Bronchial epithelial cell (primary cell): Measurements from ENCODE around the gene TMCC1. TPM values are rescaled to one million over a fixed set of nuclear protein-coding genes. Genes with fewer than 3 reads are reported as not detected.

ENCODE experiments used
- DNase-seq: peaks from one replicate; pipeline ENCODE4 v3.0.0-alpha.2; 2010; ENCODE audit warnings: low read depth
- FAIRE-seq: peaks from 2 replicates; lab custom pipeline; 2011; peaks lifted over from hg19 to GRCh38; lab: Jason Lieb, UNC
- H3K27me3 ChIP-seq: 2 replicates; pipeline ENCODE4 v1.5.1; 2011; ENCODE audit warnings: low read length; ENCODE audit not compliant: control insufficient read depth, insufficient read depth
- H3K36me3 ChIP-seq: 2 replicates; pipeline ENCODE4 v1.5.1; 2011; ENCODE audit warnings: low read length; ENCODE audit not compliant: control insufficient read depth, insufficient read depth
- H3K4me3 ChIP-seq: 2 replicates; pipeline ENCODE4 v1.5.1; 2011; ENCODE audit warnings: mild to moderate bottlenecking, low read depth, low read length, control low read depth
- total RNA-seq: library from RNA; depleted of rRNA; stranded (reverse); fragments of >200 nt; gene quantifications from 2 replicates; pipeline ENCODE4 v1.2.1, GENCODE V29; 2014
- TF ChIP-seq, protein P1 (sequence below): IDR thresholded peaks from 2 replicates; pipeline ENCODE4 v1.5.1; 2011; ENCODE audit warnings: mild to moderate bottlenecking, moderate library complexity, low read length, control low read depth, inconsistent platforms; ENCODE audit not compliant: insufficient read depth, severe bottlenecking

Gene TMCC1
- total RNA-seq, 1 donor from 2014 or later = 18.2 TPM

DNA sequence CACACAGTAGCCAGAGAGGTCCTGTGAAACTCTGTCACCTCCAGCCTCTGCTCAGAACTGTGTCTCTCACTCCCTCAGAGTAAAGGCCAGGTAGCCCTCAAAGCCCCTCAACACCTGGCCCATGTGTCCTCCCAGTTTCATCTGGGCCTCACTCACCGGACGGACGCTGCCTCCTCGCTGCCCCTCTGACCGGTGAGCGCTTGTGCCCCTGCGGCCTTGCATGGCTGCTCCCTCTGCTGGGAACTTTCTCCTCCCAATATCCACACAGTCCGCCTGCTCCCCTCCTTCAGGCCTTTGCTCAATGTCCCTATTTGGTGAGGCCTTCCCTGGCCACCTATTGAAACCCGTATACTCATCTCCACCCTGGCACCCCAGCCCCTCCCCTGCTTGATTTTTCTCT, 44.2 kb upstream of the TMCC1 start:
- H3K4me3 ChIP-seq = no peak overlapping the region
- TF ChIP-seq, protein P1, sequence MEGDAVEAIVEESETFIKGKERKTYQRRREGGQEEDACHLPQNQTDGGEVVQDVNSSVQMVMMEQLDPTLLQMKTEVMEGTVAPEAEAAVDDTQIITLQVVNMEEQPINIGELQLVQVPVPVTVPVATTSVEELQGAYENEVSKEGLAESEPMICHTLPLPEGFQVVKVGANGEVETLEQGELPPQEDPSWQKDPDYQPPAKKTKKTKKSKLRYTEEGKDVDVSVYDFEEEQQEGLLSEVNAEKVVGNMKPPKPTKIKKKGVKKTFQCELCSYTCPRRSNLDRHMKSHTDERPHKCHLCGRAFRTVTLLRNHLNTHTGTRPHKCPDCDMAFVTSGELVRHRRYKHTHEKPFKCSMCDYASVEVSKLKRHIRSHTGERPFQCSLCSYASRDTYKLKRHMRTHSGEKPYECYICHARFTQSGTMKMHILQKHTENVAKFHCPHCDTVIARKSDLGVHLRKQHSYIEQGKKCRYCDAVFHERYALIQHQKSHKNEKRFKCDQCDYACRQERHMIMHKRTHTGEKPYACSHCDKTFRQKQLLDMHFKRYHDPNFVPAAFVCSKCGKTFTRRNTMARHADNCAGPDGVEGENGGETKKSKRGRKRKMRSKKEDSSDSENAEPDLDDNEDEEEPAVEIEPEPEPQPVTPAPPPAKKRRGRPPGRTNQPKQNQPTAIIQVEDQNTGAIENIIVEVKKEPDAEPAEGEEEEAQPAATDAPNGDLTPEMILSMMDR = no peak
- DNase-seq = no peak
- no peak for FAIRE-seq
- no peaks in the 10 kb centered on the region for H3K36me3 ChIP-seq
- H3K27me3 ChIP-seq = no peaks in the 10 kb centered on the region

DNA sequence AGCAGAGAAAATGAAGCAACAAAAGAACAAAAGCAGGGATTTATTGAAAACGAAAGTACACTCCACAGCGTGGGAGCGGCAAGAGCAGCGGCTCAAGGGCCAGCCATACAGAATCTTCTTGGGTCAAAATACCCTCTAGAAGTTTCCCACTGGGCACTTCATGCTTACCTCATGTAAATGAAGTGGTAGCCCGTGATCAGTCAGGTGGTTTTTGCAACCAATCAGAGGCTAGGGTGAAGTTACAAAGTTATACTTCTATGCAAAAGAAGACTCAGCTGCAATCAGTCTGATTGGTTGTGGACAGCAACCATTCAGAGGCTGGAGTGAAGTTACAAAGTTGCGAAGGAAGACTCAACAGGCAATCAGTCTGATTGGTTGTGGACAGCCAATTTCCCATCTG, 43.2 kb upstream of the TMCC1 start:
- H3K4me3 ChIP-seq = peak overlapping the region; percentile 38
- FAIRE-seq = no peak
- DNase-seq = peak; percentile 58
- no peaks in the 10 kb centered on the region for H3K27me3 ChIP-seq
- no peaks in the 10 kb centered on the region for H3K36me3 ChIP-seq
- TF ChIP-seq, protein P1 = no peak

DNA sequence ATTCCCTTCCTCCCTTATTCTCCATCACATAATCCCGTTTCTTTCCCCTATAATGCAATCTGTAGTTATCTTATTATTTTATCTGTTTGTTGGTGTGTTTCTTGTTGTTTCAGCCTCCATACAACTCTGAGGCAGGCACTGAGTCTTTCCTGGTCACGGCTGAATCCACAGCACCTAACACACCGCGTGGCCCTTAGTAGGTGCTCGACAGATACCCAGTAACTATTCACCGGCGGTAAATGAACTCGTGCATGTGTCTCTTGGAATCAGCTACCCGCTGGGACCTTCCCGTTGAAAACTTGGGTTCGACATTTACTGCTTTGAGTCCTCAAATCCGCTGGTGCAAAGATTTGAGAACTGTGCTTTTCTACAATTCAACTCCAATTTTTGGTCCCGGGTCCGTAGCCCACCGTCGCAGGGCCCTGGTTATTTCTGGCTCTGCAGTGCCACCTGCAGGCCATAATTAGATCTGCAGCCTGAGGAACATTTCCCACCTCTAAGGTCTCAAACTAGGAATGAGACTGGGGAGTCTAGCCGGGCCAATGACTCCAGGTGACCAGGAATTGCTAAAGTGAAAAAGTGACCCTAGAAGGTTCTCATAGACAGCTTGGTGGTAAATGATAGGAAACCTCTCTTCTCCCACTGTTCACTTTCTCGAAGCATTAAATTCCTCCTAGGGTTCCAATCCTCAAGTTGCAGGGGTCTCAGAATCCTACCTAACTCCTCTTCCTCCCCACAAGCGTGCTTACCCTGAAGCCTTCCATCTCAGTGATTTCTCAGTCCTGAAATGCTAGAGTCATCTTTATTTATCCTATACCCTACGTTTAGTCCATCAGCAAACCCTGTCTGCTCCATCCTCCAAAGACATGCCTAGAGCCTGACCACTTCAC, 41.0 kb upstream of the TMCC1 start:
- DNase-seq = peak; percentile 23
- Histone ChIP-seq H3K4me3 (no peak overlapping the region), H3K27me3 (no peaks in the 10 kb centered on the region), H3K36me3 (no peaks in the 10 kb centered on the region)
- TF ChIP-seq, protein P1 = peak; percentile 70
- FAIRE-seq = no peak

DNA sequence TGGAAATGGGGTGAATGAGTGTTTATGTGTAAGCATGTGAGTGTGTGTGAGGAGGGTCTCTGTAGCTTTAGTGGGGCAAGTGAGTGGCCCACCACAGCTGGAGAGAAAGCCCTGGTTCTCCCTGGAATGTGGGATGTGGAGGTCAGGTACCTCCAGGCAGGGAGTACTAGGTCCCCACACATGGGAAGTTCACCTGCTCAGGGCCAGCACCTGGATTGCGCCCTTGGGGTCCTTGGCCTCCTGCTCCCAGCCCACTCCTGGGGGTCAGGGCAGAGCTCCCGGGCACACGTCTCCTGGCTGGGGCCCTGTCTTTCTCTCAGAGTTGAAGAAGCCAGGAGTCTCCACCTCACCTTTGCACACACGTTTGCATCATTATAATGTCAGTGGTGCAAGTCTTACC, 40.0 kb upstream of the TMCC1 start:
- Histone ChIP-seq H3K4me3 (no peak overlapping the region), H3K27me3 (no peaks in the 10 kb centered on the region), H3K36me3 (no peaks in the 10 kb centered on the region)
- FAIRE-seq = no peak
- DNase-seq = no peak
- TF ChIP-seq, protein P1 = no peak

DNA sequence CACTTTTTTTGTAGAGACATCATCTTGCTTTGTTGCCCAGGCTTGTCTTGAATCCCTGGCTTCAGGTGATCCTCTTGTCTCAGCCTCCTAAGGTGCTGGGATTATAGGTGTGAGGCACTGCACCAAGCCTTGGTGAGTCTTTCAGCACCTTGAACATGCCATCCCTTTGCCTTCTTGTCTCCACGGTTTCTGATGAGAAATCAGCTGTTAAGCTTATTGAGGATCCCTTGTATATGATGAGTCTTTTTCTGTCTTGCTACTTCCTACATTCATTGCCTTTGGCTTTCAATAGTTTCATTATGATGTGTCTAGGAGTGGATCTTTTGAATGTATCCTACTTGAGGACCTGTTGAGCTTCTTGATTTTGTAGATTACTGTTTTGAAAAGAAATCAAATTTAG, 35.9 kb upstream of the TMCC1 start:
- DNase-seq (no peak), FAIRE-seq (no peak)
- Histone ChIP-seq H3K27me3 (no peaks in the 10 kb centered on the region), H3K36me3 (no peaks in the 10 kb centered on the region), H3K4me3 (no peak overlapping the region)
- TF ChIP-seq, protein P1 = no peak

DNA sequence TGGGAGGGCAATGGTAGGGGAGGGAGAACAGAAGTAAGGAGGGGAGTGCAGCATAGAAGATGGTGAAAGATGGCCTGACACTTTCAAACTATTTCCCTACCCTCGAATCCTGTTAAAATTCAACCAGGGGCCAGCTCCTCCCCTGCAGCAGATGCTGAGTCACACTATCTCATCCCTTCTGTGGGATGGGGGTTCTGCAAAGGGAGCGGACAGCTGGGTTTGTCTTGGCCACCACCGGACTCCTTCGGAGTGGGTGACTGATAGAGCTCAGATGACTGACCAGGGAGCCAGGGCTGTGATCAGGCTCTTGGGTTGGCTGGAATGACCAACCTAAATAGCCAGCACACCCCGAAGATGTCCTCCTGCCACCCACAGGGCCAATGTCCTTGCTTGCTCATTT, 33.6 kb upstream of the TMCC1 start:
- FAIRE-seq (peak; percentile 77), DNase-seq (no peak)
- TF ChIP-seq, protein P1 = no peak

More for the DNA sequence above, 33.6 kb upstream of the TMCC1 start:
- no peaks in the 10 kb centered on the region for H3K27me3 ChIP-seq
- no peak overlapping the region for H3K4me3 ChIP-seq
- no peaks in the 10 kb centered on the region for H3K36me3 ChIP-seq
